Prostate gland (tissue), 2 donors: ENCODE measurements around the gene FSD1L. TPM values are rescaled to one million over a fixed set of nuclear protein-coding genes. Genes with fewer than 3 reads are reported as not detected.
"Not testable (repeated sequence)": the region's sequence is repeated elsewhere in the genome, so short reads cannot be mapped to it uniquely, and the experiment has no call there.

Experiments used
- DNase-seq: peaks from one replicate; pipeline ENCODE4 v3.0.0-alpha.2; 2019; ENCODE audit warnings: low spot score
- H3K27ac ChIP-seq, 2 donors: fragments of 200-600 bp; sonication (generic); 2 replicates each; pipeline ENCODE4 v1.5.1; 2017 to 2019
- H3K27me3 ChIP-seq: fragments of 200-600 bp; sonication (generic); replicated peaks from 2 replicates; pipeline ENCODE4 v1.5.1; 2019; ENCODE audit not compliant: insufficient read depth
- H3K36me3 ChIP-seq, 2 donors: fragments of 200-600 bp; sonication (generic); 1 replicate in 1 of 2; 2 replicates in 1 of 2; pipeline versions ENCODE4 v1.5.1 to v1.8.1; 2017 to 2019
- H3K4me1 ChIP-seq: fragments of 200-600 bp; sonication (generic); replicated peaks from 2 replicates; pipeline ENCODE4 v1.5.1; 2019
- H3K4me3 ChIP-seq, 2 donors: fragments of 200-600 bp; sonication (generic); 2 replicates each; pipeline ENCODE4 v1.5.1; 2017 to 2019
- H3K9me3 ChIP-seq: fragments of 200-600 bp; sonication (generic); 2 replicates; pipeline ENCODE4 v1.5.1; 2017
- CTCF ChIP-seq, 4 experiments: fragments of 200-600 bp in 2 of 4; fragments of 450-650 bp in 2 of 4; sonication (generic) in 2 of 4; IDR thresholded peaks; 1 replicate in 3 of 4; 2 replicates in 1 of 4; pipeline ENCODE4 v1.5.1; 2016 to 2019; ENCODE audit warnings: antibody characterized with exemption in 4 of 4, mild to moderate bottlenecking in 2 of 4, moderate library complexity in 2 of 4
- POLR2A ChIP-seq: fragments of 450-650 bp; IDR thresholded peaks from one replicate; pipeline ENCODE4 v1.6.1; 2016; ENCODE audit warnings: antibody characterized with exemption, mild to moderate bottlenecking
- POLR2AphosphoS5 ChIP-seq: sonication (generic); formaldehyde crosslinking; IDR thresholded peaks from one replicate; pipeline ENCODE4 v1.6.1; 2017; ENCODE audit warnings: antibody characterized with exemption
- WGBS: methylation state at CpG from one replicate; pipeline ENCODE4 v1.1.5; 2018; 5-methylcytosine and 5-hydroxymethylcytosine counted together
- intact Hi-C: fragments of 100-400 bp; cut with DNase I; formaldehyde crosslinking; loops from one replicate; pipeline ENCODE4 v1.14.2; 2022
- total RNA-seq, 2 donors: library from RNA; depleted of rRNA; stranded (reverse); fragments of >200 nt; gene quantifications; one replicate each; pipeline ENCODE4 v1.1.0, GENCODE V29; 2016

FSD1L gene
- total RNA-seq, 2 donors from 2014 or later: 1.6 to 4.8 TPM

GRCh38 chr9:105539452-105539851 is 91.6 kb downstream of the FSD1L start:
- no peak for DNase-seq
- 98% methylated on average over 1 of the region's 1 CpG for WGBS
- no peaks in the 10 kb centered on the region for H3K9me3 ChIP-seq
- no peak overlapping the region for H3K27ac ChIP-seq
- no peaks in the 10 kb centered on the region for H3K36me3 ChIP-seq
- H3K27me3 ChIP-seq: no peaks in the 10 kb centered on the region
- H3K4me1 ChIP-seq: no peaks in the 10 kb centered on the region
- H3K4me3 ChIP-seq: no peak overlapping the region
- TF ChIP-seq POLR2A: no peak
- no peak for TF ChIP-seq POLR2AphosphoS5
- TF ChIP-seq CTCF (IDR thresholded peaks at IDR 0.05): no peak
- intact Hi-C loops: no loop called here

- Histone ChIP-seq H3K9me3 (no peaks in the 10 kb centered on the region), H3K36me3 (no peaks in the 10 kb centered on the region), H3K4me1 (no peaks in the 10 kb centered on the region), H3K27ac (no peak overlapping the region), H3K27me3 (no peaks in the 10 kb centered on the region), H3K4me3 (no peak overlapping the region)
- no peak for DNase-seq
- no peak for TF ChIP-seq POLR2A
- TF ChIP-seq POLR2AphosphoS5: no peak
- TF ChIP-seq CTCF (IDR thresholded peaks at IDR 0.05): no peak
- intact Hi-C loops: no loop called here
- WGBS: 96% methylated on average over 3 of the region's 3 CpGs
Measured at GRCh38 chr9:105541838-105542237, 94.0 kb downstream of the FSD1L start.

GRCh38 chr9:105554042-105554441 is 106.2 kb downstream of the FSD1L start:
- H3K36me3 ChIP-seq: no peaks in the 10 kb centered on the region
- no peak overlapping the region for H3K4me3 ChIP-seq
- no peaks in the 10 kb centered on the region for H3K4me1 ChIP-seq
- H3K27me3 ChIP-seq: no peaks in the 10 kb centered on the region
- no peak for TF ChIP-seq POLR2AphosphoS5
- no peak for TF ChIP-seq CTCF (IDR thresholded peaks at IDR 0.05)
- TF ChIP-seq POLR2A: no peak
- no peak for DNase-seq
- intact Hi-C loops: no loop called here
- WGBS: 60% methylated on average over 10 of the region's 10 CpGs
- H3K9me3 ChIP-seq: no peaks in the 10 kb centered on the region
- H3K27ac ChIP-seq: no peak overlapping the region

- peak within 1 kb of the TSS; percentile 51 to 61 for H3K27ac ChIP-seq
- peak within 1 kb of the TSS; percentile 64 to 77 for H3K4me3 ChIP-seq
- intact Hi-C loops: no loop called here
- TF ChIP-seq POLR2AphosphoS5 (peak; percentile 58), CTCF (IDR thresholded peaks at IDR 0.05) (no peak), POLR2A (no peak)
- peak; percentile 81 for DNase-seq
- 2% methylated on average over 47 of the region's 49 CpGs for WGBS
- H3K9me3 ChIP-seq: no peaks in the 10 kb centered on the region
- no peaks in the 10 kb centered on the region for H3K4me1 ChIP-seq
- no peaks in the 10 kb centered on the region for H3K27me3 ChIP-seq
- H3K36me3 ChIP-seq: no peaks in the 10 kb centered on the region
Measured at GRCh38 chr9:105557804-105558610, 110.2 kb downstream of the FSD1L start, which contains the start of gene FKTN. Gene FKTN (plus strand): TSS chr9:105558131. CDS start chr9:105575033, 16,902 bp downstream.

- no peak for DNase-seq
- no peak for TF ChIP-seq POLR2A
- TF ChIP-seq POLR2AphosphoS5: no peak
- TF ChIP-seq CTCF (IDR thresholded peaks at IDR 0.05): no peak
- Histone ChIP-seq H3K36me3 (no peaks in the 10 kb centered on the region), H3K27ac (no peak overlapping the region), H3K9me3 (no peaks in the 10 kb centered on the region), H3K4me3 (no peak overlapping the region), H3K4me1 (no peaks in the 10 kb centered on the region), H3K27me3 (no peaks in the 10 kb centered on the region)
- intact Hi-C loops: no loop called here
Measured at GRCh38 chr9:105572455-105572854, 124.6 kb downstream of the FSD1L start.

- H3K9me3 ChIP-seq, DNase-seq, H3K36me3 ChIP-seq, H3K4me1 ChIP-seq, H3K27ac ChIP-seq, H3K4me3 ChIP-seq, H3K27me3 ChIP-seq, intact Hi-C loops: not testable (repeated sequence)
- 98% methylated on average over 6 of the region's 6 CpGs for WGBS
Measured at GRCh38 chr9:105579952-105580351, 132.1 kb downstream of the FSD1L start.

GRCh38 chr9:105581550-105581949 is 133.7 kb downstream of the FSD1L start:
- H3K9me3 ChIP-seq, H3K27me3 ChIP-seq, H3K36me3 ChIP-seq, H3K4me1 ChIP-seq, DNase-seq, H3K27ac ChIP-seq, H3K4me3 ChIP-seq, intact Hi-C loops: not testable (repeated sequence)
- 60% methylated on average over 16 of the region's 16 CpGs for WGBS
